ENCODE results near the gene DEFB129.
"Not testable (repeated sequence)": the region's sequence is repeated elsewhere in the genome, so short reads cannot be mapped to it uniquely, and the experiment has no call there.

The DEFB129 gene

GRCh38 chr20:226958-227357 lies at the start of gene DEFB129:
Gene DEFB129, plus strand, starts transcription at chr20:227258. Its CDS starts 31 bp downstream, at chr20:227289.
- no peak for FAIRE-seq

GRCh38 chr20:184288-184687 lies 42.8 kb upstream of the DEFB129 start:
- FAIRE-seq = no peak

DNA sequence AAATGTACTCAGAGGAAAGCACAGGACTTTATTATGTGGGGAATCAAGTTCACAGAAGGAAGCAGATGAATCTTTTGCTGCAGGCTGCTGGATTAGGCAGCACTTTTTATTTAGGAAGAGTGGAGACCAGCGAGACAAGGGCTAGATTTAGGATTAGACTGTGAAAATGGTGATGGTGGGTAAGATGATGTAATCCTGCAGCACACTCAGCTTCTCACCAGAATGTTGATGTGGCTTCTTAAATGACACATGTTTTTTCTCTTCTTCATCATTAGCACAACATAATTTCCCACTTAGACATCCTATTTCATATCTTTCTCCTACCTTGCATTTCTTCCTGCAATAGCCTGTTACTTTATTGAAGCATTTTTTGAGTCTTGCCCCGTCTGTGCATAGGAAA lies 39.3 kb upstream of the DEFB129 start:
- no peak for FAIRE-seq

- FAIRE-seq = no peak
Measured at GRCh38 chr20:189611-190010, 37.4 kb upstream of the DEFB129 start, which contains the start of gene DEFB128. Gene DEFB128, minus strand, starts transcription at chr20:189711. Its CDS starts 88 bp downstream, at chr20:189623.

- FAIRE-seq = no peak
Measured at GRCh38 chr20:198225-198624, 28.8 kb upstream of the DEFB129 start.

DNA sequence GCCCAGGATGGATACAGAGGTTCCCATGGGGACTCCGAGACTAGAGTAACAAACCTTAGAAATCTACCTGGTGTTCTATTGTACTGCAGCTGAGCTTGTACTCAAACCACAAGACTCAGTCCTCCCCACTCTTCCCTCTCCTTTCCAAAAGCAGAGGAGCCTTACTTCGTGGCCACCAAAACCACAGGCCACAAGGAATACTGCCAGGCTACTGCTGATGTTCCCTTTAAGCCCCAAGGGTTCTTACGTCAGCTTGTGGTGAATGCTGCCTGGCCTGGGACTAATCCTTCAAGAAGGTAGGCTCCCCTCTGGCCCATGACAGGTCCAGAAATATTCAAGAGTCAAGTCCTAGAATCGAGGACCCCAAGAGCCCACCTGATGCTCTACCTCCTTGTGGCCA lies 27.1 kb upstream of the DEFB129 start:
- FAIRE-seq = no peak

DNA sequence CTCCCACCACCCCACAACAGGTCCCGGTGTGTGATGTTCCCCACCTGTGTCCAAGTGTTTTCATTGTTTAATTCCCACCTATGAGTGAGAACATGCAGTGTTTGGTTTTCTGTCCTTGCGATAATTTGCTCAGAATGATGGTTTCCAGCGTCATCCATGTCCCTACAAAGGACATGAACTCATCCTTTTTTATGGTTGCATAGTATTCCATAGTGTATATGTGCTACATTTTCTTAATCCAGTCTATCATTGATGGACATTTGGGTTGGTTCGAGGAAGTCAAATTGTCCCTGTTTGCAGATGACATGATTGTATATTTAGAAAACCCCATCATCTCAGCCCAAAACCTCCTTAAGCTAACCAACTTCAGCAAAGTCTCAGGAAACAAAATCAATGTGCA lies 23.4 kb upstream of the DEFB129 start:
- not testable (repeated sequence) for FAIRE-seq

DNA sequence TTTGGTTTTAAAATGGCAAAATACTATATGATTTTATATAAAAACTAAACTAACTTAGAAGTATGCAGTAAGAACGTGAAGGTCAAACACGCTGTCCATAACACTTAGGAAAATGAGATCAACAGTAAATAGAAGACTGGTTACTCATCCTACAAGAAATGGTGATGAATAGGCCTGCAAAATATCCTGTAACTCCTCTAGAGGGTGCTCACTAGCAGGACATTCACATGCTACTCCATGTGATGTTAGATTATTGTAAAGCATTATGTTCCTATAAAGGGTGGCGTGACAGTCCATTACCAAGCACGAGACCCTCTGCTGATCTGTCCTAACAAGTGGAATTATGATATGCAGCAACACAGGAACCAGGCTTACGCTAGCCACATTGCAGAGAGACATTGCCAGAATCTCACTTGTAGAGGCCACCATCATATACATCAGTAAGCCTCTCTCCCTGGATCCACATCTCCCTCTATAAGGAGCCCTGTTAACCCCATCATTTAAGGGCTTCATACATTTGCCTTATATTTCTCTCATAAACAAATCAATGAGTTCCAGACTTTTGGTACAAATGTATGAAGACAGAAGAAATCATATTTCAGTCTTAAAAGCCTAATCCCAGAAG lies 18.0 kb upstream of the DEFB129 start:
- peak; percentile 78 for FAIRE-seq

GRCh38 chr20:210809-211502 lies 16.1 kb upstream of the DEFB129 start:
- FAIRE-seq = no peak

DNA sequence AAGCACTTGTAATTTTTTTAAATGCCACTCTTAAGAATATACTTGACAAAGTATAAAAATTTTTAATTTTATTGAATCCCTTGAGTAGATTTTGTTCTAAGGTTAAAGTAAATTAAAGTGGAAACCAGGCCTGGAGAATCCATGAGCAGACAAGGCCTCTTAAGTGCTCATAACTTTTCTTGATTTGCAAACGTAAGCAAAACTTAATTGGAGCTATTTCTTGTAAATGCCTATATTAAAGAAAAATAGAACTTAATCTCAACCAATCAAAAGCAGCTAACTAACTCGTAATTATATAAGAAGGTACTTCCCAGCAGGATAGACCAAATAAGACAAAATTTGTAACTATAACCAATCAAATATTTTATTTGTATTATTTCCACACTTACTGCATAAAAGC lies 12.7 kb upstream of the DEFB129 start:
- no peak for FAIRE-seq

GRCh38 chr20:215796-216195 lies 11.3 kb upstream of the DEFB129 start:
- no peak for FAIRE-seq

GRCh38 chr20:217266-217665 lies 9.8 kb upstream of the DEFB129 start:
- FAIRE-seq = no peak

DNA sequence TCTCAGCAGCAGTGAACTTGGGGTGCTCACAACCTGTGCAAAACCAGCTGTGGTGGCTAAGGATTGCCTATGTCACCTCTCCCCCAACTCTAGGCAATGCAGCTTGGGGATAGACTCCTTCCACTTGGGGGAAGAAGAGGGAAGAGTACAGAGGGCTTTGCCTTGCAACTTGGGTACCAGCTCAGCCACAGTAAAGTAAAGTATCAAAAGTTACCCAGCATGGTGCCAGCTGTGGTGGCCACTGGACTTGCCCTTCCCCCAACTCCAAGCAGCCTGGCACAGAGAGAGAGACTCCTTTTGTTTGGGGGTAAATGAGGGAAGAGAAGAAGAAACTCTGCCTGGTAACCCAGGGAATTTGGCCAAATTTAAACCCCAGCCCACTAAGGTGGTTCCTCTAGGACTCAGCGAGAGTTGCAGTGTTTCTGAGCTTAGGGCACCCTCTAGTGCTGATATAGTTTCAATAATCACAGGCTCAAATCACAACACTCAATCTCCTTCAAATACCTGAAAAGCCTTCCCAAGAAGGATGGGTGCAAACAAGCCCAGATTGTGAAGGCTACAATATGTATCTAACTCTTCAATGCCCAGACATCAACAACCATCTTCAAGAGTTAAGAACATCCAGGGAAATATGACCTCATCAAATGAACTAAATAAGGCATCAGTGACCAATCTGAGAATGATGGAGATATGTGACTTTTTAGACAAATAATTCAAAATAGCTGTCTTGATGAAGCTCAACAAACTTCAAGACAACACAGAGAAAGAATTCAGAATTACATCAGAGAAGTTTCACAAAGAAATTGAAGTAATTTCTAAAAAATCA lies 7.6 kb upstream of the DEFB129 start:
- FAIRE-seq = no peak

- no peak for FAIRE-seq
Measured at GRCh38 chr20:221258-221830, 5.7 kb upstream of the DEFB129 start.

GRCh38 chr20:225879-226278 lies 1.2 kb upstream of the DEFB129 start:
- FAIRE-seq = not testable (repeated sequence)

DNA sequence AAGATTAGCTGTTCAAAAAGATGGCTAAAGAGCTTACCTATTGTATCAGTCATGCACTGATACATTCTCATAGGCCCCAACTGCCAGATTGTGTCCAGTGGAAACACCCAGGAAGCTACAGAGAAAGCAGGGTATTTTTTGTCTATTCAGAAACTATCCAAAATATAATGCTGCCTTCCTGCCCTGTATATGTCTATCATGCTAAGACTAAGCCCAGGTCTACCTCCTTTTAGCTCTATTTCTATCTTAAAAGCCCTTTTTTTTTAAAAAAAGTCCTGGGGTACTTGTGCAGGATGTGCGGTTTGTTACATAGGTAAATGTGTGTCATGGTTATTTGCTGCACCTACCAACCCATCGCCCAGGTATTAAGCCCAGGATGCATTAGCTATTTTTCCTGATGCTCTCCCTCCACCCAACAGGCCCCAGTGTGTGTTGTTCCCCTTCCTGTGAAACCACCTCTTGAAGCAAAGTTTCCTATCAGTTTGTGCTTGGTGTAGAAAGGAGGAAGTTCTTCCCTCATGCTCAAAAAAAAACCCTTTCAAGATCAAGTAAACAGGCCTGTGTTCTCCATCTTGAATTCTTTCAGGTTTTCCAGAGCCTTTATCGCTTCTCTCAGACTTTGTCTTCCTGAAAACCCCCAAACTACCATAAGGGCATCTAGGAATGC lies 514 bp downstream of the DEFB129 start:
- no peak for FAIRE-seq

DNA sequence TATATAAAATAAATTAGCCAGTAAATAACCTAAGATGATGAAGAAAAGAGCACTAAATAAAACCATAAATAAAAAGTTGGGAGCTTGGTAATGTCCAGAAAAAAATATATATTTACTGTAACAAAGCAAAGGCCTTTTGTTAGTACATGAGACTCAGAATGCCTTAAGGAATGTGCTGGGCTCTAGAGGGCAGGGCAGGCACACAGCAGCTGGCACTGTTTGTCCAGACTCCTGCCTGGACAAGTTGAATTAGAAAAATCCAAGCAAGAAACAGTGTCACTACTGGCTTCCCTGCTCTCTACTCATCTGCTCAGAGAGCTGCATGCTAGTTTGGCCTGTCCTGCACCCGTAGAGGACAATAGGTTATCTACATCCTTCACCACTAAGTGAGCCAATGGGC lies 8.8 kb downstream of the DEFB129 start:
- FAIRE-seq = no peak

- FAIRE-seq = no peak
Measured at GRCh38 chr20:237489-237888, 10.4 kb downstream of the DEFB129 start.

DNA sequence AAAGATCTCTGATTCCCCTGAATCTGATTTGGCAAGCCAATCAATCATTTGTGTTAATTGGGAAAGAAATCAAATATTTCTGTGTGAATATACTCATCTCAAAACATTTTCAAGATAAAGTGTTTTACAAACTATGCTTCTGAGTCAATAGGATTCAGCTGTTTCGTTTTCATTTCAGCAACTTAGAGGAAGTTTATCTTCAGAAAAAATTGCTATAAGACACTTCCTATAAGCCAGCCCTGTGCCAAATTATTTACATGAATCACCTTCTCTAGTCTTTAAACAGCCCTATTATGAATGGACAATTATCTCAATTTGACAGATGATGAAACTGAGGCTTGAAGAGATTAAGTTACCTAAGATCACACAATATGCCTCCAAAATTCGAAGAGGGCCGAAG lies 10.9 kb downstream of the DEFB129 start:
- FAIRE-seq = no peak

- no peak for FAIRE-seq
Measured at GRCh38 chr20:242905-243304, 15.8 kb downstream of the DEFB129 start.

GRCh38 chr20:251354-251753 lies 24.3 kb downstream of the DEFB129 start:
- FAIRE-seq = no peak

DNA sequence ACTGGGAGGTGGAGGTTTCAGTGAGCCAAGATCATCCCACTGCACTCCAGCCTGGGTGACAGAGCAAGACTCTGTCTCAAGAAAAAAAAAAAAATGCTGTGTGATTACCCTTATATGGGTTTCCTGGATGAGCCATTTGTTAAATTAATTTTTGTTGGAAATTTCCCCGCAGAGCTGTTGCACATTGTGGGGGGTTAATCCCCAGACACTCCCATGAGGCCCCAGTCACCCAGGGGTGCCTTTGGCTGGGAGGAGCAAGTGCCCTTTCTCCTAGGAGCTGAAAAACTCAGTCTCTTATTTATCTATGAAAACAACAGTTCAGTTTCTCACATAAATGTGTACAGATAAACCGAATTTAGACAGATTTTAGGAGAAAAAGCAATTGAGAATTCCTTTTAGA lies 25.7 kb downstream of the DEFB129 start:
- no peak for FAIRE-seq

DNA sequence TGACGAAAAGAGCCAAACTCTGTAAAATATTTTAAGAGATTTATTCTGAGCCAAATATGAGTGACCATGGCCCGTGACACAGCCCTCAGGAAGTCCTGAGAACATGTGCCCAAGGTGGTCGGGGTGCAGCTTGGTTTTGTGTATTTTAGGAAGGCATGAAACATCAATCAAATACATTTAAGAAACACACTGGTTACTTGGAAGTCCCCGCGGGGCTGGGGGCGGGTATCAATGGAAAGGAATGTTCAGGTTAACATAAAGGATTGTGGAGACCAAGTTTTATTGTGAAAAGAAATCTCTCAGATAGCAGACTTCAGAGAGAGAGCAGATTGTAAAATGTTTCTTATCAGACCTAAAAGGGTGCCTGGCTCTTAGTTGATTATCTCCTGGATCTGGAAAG lies 26.4 kb downstream of the DEFB129 start:
- not testable (repeated sequence) for FAIRE-seq

All from colon (tissue), 2 donors.